Activated CD8-positive, alpha-beta T cell treated with anti-CD3 and anti-CD28 coated beads for 36 hours (primary cell): ENCODE results near the gene NR1I3. TPM values are rescaled to one million over a fixed set of nuclear protein-coding genes. Genes with fewer than 3 reads are reported as not detected.

Experiments
- ATAC-seq: fragments of 200-7000 bp; cut with Tn5 transposase; one replicate; pipeline ENCODE4 v1.10.0; 2021; ENCODE audit warnings: mild to moderate bottlenecking, moderate library complexity
- CTCF ChIA-PET: fragments of 350-600 bp; sonication (Branson Sonifier 250); formaldehyde crosslinking; loops from one replicate; lab custom pipeline; 2021; ENCODE audit warnings: antibody characterized with exemption; lab: Charles Lee
- POLR2A ChIA-PET: fragments of 350-600 bp; sonication (Branson Sonifier 250); formaldehyde crosslinking; loops from one replicate; lab custom pipeline; 2021; ENCODE audit warnings: antibody characterized with exemption; lab: Charles Lee
- DNase-seq: peaks from one replicate; pipeline ENCODE4 v3.0.0-alpha.2; 2020
- H3K27ac Mint-ChIP-seq: one replicate; pipeline ENCODE4 v1.8.0; 2021; ENCODE audit warnings: mild to moderate bottlenecking, mixed read lengths
- H3K27me3 Mint-ChIP-seq: one replicate; pipeline ENCODE4 v1.8.0; 2021; ENCODE audit warnings: mixed read lengths
- H3K36me3 Mint-ChIP-seq: one replicate; pipeline ENCODE4 v1.8.0; 2021; ENCODE audit warnings: low read depth, mixed read lengths
- H3K4me1 Mint-ChIP-seq: one replicate; pipeline ENCODE4 v1.8.0; 2021; ENCODE audit warnings: low read depth, mixed read lengths
- H3K4me3 Mint-ChIP-seq: one replicate; pipeline ENCODE4 v1.8.0; 2021; ENCODE audit warnings: mild to moderate bottlenecking, moderate library complexity, mixed read lengths
- H3K9me3 Mint-ChIP-seq: one replicate; pipeline ENCODE4 v1.8.0; 2021; ENCODE audit warnings: mixed read lengths
- intact Hi-C: fragments of 100-400 bp; cut with micrococcal nuclease; formaldehyde crosslinking; loops from one replicate; pipeline ENCODE4 v1.10.0; 2022
- total RNA-seq, 2 experiments: library from RNA; stranded (reverse); gene quantifications; one replicate each; pipeline ENCODE4 v1.2.3, GENCODE V29; 2021
- TF ChIP-seq, protein P1 (sequence below): fragments of 200-600 bp; IDR thresholded peaks from one replicate; pipeline ENCODE4 v1.8.0; 2022; ENCODE audit warnings: antibody characterized with exemption, mild to moderate bottlenecking

Gene NR1I3
- total RNA-seq, 2 experiments from 2014 or later: not detected

GRCh38 chr1:161198897-161199431, 39.0 kb downstream of the NR1I3 start, which contains the start of gene ADAMTS4:
TSS of gene ADAMTS4 (minus strand) at chr1:161199054. CDS start at chr1:161198627, 427 bp downstream.
- CTCF ChIA-PET: interaction anchor here (0.7 to 18.7 kb wide), 5 partner anchors 8 to 183 kb away, joined by 3 to 306 read pairs (median 4); partner anchors contain the start of genes APOA2 and TOMM40L
- H3K4me1 Mint-ChIP-seq: peaks cover 44% of the 10 kb centered on the region

GRCh38 chr1:161198194-161198896, 39.7 kb downstream of the NR1I3 start:
- intact Hi-C loops: loop anchor here (10.0 kb wide), 1 partner anchor 106 kb away; the partner anchor contains the start of gene MPZ
- ChIA-PET POLR2A (interaction anchor here (1.2 to 6.3 kb wide), 2 partner anchors 21 to 24 kb away, joined by 3 to 82 read pairs; partner anchors contain the start of genes APOA2 and TOMM40L), CTCF (interaction anchor here (0.8 to 18.7 kb wide), 2 partner anchors 25 to 184 kb away, joined by 5 to 306 read pairs; partner anchors contain the start of genes APOA2 and TOMM40L)
- DNase-seq (no peak), ATAC-seq (no peak)
- H3K4me3 Mint-ChIP-seq: no peak overlapping the region
- TF ChIP-seq, protein P1, sequence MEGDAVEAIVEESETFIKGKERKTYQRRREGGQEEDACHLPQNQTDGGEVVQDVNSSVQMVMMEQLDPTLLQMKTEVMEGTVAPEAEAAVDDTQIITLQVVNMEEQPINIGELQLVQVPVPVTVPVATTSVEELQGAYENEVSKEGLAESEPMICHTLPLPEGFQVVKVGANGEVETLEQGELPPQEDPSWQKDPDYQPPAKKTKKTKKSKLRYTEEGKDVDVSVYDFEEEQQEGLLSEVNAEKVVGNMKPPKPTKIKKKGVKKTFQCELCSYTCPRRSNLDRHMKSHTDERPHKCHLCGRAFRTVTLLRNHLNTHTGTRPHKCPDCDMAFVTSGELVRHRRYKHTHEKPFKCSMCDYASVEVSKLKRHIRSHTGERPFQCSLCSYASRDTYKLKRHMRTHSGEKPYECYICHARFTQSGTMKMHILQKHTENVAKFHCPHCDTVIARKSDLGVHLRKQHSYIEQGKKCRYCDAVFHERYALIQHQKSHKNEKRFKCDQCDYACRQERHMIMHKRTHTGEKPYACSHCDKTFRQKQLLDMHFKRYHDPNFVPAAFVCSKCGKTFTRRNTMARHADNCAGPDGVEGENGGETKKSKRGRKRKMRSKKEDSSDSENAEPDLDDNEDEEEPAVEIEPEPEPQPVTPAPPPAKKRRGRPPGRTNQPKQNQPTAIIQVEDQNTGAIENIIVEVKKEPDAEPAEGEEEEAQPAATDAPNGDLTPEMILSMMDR: no peak
- no peaks in the 10 kb centered on the region for H3K9me3 Mint-ChIP-seq
- no peaks in the 10 kb centered on the region for H3K27me3 Mint-ChIP-seq
- peak overlapping the region; percentile 26 for H3K27ac Mint-ChIP-seq
- H3K4me1 Mint-ChIP-seq: peaks cover 38% of the 10 kb centered on the region
- peaks cover 7% of the 10 kb centered on the region for H3K36me3 Mint-ChIP-seq

More at GRCh38 chr1:161198897-161199431, 39.0 kb downstream of the NR1I3 start, which contains the start of gene ADAMTS4:
- peaks cover 10% of the 10 kb centered on the region for H3K36me3 Mint-ChIP-seq
- H3K9me3 Mint-ChIP-seq: no peaks in the 10 kb centered on the region
- H3K27me3 Mint-ChIP-seq: no peaks in the 10 kb centered on the region
- peak within 1 kb of the TSS; percentile 89 for H3K4me3 Mint-ChIP-seq
- POLR2A ChIA-PET: interaction anchor here (1.2 to 6.3 kb wide), 2 partner anchors 22 to 24 kb away, joined by 3 to 82 read pairs; partner anchors contain the start of genes APOA2 and TOMM40L
- ATAC-seq (no peak), DNase-seq (no peak)
- H3K27ac Mint-ChIP-seq: peak within 1 kb of the TSS; percentile 96
- intact Hi-C loops: loop anchor here (10.0 kb wide), 1 partner anchor 106 kb away; the partner anchor contains the start of gene MPZ
- TF ChIP-seq, protein P1: no peak

- intact Hi-C loops: loop anchor here (10.0 kb wide), 1 partner anchor 107 kb away; the partner anchor contains the start of gene MPZ
- H3K27me3 Mint-ChIP-seq: no peaks in the 10 kb centered on the region
- no peaks in the 10 kb centered on the region for H3K9me3 Mint-ChIP-seq
- no peak for DNase-seq
- ChIA-PET POLR2A (no interaction called here), CTCF (interaction anchor here (18.7 kb wide), 1 partner anchor 25 kb away, joined by 306 read pairs; the partner anchor contains the start of genes APOA2 and TOMM40L)
- H3K36me3 Mint-ChIP-seq: peaks cover 5% of the 10 kb centered on the region
- H3K27ac Mint-ChIP-seq: no peak overlapping the region
- TF ChIP-seq, protein P1: no peak
- ATAC-seq: no peak
- no peak overlapping the region for H3K4me3 Mint-ChIP-seq
- peaks cover 37% of the 10 kb centered on the region for H3K4me1 Mint-ChIP-seq
Observed at GRCh38 chr1:161197560-161198193, 40.3 kb downstream of the NR1I3 start.

DNA sequence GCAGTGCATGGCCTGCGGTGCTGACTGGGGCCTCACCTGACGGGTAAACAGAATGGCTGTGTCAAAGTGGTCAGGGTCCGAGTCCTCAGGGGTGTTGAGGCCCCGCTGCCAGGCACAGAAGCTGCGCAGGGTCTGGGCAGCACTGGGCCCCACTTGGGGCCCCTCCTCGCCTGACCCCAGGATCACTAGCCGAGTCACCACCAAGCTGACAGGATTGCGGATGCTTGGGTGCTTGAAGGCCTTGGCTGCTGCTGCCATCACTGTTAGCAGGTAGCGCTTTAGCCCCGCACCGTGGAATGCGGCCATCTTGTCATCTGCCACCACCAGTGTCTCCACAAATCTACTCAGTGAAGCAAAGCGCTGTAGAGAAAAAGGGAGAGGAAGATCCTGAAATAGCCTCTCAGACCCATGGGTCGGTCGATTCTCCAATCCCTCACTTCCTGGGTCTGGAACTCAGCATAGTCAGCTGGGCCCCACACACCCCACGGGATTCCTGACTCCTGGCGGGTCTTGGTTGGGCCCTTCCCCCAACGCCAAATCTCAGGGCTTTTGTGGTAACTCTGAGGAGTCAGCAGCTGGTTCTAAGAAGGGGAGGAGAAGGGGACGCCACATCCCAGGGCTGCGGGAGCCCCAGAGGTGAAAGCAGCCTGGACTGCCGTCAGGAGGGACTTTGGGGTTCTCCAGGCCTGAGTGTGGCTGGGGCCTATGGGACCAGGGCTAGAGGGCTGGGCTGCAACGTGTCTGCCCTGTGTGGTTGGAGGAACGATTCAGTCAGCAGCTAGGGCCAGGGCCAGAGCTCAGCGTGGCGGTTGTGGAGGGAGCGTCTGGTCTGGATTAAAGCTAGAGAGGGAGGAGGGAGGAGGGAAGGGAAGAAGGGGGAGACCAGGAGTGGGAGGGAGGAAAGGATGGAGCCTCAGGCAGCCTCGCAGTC, 41.2 kb downstream of the NR1I3 start:
- ATAC-seq (no peak), DNase-seq (no peak)
- H3K36me3 Mint-ChIP-seq: no peaks in the 10 kb centered on the region
- CTCF ChIA-PET: interaction anchor here (1.3 to 18.7 kb wide), 2 partner anchors 11 to 26 kb away, joined by 3 to 306 read pairs; partner anchors contain the start of genes APOA2 and TOMM40L
- no peaks in the 10 kb centered on the region for H3K9me3 Mint-ChIP-seq
- H3K4me3 Mint-ChIP-seq: no peak overlapping the region
- H3K27ac Mint-ChIP-seq: no peak overlapping the region
- H3K4me1 Mint-ChIP-seq: peaks cover 42% of the 10 kb centered on the region
- H3K27me3 Mint-ChIP-seq: no peaks in the 10 kb centered on the region
- POLR2A ChIA-PET: no interaction called here
- intact Hi-C loops: loop anchor here (10.0 kb wide), 1 partner anchor 108 kb away; the partner anchor contains the start of gene MPZ
- TF ChIP-seq, protein P1: no peak
